ENCODE data around the gene FGFRL1.

GRCh38 chr4:1048773-1049590 is 37.6 kb downstream of the FGFRL1 start:
- TF ChIP-seq CTCF (IDR thresholded peaks at IDR 0.05; ENCODE audit: low read depth, low read length, poor library complexity, severe bottlenecking) (no peak), EZH2phosphoT487 (IDR thresholded peaks at IDR 0.05; ENCODE audit: borderline replicate concordance, low read length) (no peak)
